ENCODE results near the gene VRK3. TPM values are rescaled to one million over a fixed set of nuclear protein-coding genes. Genes with fewer than 3 reads are reported as not detected.

Gene VRK3
- polyA plus RNA-seq, 12 donors: 15.8 to 31.7 (median 19.8) TPM; not detected in 1

GRCh38 chr19:50036908-50037307, 11.7 kb upstream of the VRK3 start:
- no peak for DNase-seq

DNA sequence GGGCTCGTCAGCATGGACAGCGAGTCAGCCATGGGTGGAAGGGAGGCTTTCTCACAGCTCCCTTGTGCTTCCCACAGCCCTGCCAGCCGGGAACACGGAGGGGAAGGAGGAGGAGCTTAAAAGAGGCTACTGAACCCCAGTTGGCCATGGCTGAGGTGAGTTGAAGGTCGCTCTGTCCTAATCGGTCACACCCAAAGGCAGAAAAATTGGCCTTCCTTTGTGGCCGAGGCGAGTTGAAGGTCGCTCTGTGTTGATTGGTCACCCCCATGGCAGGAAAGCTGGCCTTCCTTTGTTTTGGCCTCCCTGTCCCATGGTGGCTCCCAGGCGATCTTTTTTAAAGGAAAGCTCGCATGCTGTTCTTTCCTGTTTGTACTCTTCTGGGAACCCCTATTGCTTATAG, 5.8 kb upstream of the VRK3 start:
- DNase-seq: no peak

GRCh38 chr19:50030225-50030624, 5.1 kb upstream of the VRK3 start:
- DNase-seq: no peak

DNA sequence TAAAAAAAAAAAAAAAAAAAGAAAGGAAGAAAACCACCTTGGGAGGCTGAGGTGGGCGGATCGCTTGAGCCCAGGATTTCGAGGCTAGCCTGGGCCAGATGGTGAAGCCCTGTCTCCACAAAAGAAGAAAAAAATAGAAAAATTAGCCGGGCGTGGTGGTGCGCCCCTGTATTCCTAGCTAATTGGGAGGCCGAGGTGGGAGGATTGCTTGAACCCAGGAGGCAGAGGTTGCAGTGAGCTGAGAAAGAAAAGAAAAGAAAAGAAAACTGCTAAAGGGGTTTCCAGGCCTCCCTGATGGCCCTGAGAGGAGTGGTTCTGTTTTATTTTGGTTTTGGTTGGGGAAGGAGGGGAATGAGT, 1.4 kb upstream of the VRK3 start:
- no peak for DNase-seq

DNA sequence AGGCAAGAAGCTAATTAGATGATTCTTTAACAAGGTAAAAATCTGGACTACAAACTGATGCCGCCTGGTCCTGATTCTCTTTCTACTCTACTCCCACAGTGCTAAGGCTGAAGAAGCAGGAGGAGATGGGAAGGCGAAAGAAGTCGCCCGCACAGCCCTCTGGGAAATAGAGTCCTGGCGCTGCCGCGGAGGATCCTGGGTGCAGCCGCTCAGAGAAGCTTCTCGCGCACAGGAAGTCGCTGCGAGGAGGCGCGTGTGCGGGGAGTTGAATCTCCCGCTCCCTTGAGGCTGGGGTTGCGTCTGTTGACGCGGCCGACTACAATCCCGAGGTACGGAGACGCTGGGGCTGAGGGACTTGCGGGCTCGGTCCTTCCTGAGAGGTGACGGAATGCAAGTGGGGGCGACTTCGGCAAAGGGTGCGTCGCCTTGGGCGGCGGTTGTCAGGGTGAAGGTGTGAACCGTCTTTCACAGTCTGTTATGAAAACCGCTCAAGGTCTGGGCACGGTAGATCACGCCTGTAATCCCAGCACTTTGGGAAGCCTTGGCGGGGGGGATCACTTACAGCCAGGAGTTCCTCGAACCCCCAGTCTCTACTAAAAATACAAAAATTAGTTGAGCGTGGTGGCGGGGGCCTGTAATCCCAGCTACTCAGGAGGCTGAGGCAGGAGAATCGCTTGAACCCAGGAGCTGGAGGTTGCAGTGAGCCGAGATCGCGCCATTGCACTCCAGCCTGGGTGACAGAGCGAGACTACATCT, 800 bp upstream of the VRK3 start, which contains the start of gene ZNF473:
ZNF473 (plus strand) TSS at position 212 of the 756 bp plus-strand sequence. CDS start 5,078 bp downstream, outside the sequence.
- DNase-seq: no peak

DNA sequence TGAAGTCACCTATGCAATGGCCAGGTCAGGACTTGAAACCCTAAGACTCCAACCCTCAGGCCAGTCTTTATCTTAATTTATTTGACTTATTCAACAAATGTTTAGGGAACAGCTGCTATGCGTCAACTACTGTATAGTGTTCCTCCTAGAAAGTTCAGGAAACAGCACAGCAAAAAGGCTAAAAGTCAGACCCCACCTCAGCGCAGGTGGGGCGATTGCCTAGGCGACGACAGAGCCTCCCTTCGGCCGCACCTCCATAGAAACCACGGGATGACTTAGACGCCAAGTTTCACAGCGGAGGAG, 502 bp downstream of the VRK3 start:
- no peak for DNase-seq

DNA sequence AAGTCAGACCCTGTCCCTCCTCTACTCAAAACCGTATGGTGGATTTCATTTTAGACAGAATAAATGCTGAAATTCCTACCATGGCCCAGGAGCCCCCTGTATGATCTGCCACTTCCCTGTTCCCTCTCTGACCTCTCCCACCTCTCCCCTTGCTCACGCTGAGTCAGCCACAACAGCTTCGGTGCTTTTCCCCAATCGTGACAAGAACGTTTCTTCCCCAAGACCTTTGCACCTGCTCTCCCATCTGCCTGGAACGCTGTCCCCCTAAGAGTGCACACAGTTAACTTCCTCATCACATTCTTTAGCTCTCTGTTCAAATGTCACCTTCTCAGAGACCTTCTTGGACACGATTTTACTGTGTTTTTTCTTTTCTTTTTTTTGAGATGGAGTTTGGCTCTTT, 2.3 kb downstream of the VRK3 start:
- no peak for DNase-seq

DNA sequence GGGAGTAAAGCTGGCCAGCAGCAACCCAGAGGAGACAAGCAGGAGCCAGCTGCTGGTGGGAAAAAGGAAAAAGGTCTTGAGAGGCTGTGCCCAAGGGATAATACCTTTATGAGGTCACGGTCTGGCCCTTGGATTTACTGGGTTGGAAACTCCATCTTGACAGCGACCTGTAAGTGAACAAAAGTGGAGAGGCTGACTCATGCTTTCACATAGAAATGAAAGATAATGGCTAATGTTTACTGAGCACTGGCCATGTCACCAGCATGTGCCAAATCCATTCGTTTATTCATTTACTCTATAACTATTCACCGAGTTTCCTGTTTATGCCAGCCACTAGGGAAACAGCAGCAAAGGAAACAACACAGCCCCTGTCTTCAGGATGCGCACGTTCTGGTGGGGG, 4.7 kb downstream of the VRK3 start:
- DNase-seq: no peak

DNA sequence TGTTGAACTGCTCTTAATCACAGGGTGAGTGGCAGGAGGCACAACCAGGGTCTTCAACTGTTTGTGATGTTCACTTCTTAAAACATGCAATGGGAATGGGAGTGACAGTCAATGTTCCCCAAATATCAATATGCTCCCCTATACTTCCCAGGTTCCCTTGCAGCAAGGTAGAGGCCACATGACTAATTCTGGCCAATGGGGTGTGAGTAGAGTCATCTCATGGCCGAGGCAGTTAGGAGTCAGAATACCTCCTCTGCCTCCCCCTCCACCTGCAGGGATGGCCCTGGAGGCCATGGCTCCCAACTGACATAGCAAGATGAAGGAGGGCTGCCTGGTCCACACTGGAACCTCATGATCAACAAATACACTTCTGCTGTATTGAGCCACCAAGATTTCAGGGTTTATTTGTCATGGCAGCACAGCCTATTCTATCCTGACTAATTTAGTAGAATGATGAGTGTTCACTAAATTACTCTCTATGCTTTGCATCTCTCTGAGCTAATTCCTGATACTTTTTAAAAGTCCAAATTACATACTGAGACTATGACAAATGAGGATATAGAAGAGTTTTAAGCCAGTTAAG, 8.9 kb downstream of the VRK3 start:
- no peak for DNase-seq

- DNase-seq: no peak
Observed at GRCh38 chr19:50008532-50008931, 16.6 kb downstream of the VRK3 start.

DNA sequence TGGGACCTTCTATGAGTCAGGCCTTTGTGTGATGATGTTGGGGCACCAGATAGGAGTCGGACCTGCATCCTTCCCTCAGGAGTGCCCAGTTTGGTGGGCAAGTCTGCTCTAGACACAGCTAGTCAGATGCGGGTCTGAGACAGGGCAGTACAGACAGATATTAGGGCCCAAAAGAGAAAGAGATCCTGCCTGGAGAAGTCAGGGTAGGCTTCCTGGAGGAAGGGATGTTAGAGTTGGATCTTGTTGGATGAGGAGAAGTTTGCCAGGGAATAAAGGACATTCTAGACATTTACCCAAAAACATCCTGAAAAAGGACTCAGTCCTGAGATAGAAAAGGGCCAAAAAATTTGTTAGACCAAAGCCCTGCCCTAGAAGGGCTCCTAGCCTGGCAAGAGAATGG, 17.2 kb downstream of the VRK3 start:
- DNase-seq: no peak

DNA sequence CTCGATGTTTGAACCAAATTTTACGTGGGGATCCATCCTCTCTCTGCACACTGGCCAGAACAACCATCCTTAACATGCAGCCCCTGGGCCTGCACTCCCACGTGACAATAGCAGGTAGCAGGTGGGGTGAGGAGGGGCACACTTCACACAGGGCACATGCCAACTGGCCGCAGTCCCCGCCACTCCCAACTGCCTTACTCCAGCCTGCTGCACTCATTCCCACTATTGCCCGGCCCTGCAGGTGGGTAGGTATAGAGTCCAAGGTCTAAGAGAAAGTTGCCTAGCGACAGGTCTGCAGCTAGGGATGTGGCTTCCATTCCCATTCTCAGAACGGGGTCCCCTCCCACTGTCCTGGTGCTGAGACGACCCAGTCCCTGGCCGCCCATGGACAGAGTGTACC, 18.0 kb downstream of the VRK3 start:
- DNase-seq: no peak

- DNase-seq: no peak
Observed at GRCh38 chr19:50005428-50005827, 19.7 kb downstream of the VRK3 start.

DNA sequence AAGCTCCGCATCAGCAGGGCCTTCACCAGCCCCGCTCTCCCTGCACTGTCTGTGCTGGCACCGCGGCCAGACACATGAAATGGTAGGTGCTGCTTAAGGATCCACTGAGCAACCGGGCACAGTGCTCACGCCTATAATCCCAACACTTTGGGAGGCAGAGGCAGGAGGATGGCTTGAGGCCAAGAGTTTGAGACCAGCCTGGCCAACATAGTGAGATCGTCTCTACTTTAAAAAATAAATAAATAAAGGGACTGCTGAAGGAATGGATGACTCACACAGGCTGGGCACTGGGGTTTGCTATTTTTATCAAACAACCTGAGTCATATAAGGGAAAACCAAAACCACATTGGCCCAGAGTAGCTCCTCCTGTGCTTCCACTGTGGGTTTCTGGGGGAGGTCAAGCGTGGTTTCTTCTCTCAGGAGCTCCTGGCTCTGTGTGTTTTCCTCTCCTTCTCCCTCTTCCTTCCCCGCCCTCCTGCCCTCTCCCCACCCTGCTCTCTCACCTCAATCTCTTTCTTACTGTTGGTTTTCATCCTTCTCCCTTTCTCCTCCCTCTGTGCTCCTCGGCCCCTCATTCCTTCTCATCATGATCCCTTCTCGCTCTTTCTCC, 21.3 kb downstream of the VRK3 start:
- DNase-seq: no peak

DNA sequence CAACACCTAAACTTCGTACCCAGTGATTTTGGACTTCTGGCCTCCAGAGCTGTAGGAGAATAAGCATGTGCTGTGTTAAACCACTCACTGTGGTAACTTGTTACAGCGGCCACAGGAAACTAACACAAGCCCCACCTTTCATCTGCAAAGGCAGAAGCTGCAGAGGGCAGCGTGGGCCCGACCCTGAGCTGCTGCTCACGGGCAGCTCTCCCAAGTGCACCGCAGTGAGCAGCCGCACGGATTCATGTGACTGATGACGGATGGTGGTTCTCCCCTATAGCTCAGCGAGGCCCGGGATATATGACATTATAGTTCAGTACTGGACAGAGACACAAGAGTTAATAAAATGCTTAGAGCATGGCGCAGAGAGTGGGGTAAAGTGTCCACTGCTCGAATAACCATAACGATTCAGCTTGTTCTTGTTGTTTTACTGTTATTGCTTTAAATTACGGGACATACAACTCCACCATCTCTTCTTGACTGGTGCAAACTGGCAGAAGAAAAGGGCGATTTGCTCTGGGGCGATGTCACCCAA, 21.9 kb downstream of the VRK3 start:
- no peak for DNase-seq

DNA sequence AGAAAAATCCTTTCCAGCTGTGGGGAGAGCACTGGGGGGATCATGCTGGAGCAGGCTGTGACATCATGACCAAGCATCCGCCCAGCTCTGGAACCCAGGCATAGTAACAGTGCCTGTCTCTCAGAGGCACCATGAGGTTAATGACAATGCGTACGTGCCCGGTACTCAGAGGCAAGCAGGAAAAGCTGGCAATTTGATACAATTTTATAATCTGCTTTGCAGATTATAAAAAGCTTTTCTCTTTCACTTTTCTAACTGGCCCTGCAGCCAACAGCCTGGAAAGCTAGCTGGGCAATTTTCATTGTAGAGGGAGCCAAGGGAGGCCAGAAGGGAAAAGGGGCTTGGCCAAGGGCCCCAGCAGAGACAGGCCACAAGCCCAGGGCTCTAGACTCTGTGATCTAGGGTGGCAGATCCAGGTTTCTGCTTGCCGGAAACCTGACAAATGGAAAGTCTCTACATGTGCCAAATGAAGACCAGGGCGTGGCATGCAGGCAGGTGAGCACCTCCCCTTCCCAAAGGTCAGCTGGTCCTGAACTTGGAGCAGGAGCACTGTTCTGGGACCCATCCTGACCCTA, 22.7 kb downstream of the VRK3 start:
- no peak for DNase-seq

- DNase-seq: no peak
Observed at GRCh38 chr19:50001775-50002174, 23.4 kb downstream of the VRK3 start.

DNA sequence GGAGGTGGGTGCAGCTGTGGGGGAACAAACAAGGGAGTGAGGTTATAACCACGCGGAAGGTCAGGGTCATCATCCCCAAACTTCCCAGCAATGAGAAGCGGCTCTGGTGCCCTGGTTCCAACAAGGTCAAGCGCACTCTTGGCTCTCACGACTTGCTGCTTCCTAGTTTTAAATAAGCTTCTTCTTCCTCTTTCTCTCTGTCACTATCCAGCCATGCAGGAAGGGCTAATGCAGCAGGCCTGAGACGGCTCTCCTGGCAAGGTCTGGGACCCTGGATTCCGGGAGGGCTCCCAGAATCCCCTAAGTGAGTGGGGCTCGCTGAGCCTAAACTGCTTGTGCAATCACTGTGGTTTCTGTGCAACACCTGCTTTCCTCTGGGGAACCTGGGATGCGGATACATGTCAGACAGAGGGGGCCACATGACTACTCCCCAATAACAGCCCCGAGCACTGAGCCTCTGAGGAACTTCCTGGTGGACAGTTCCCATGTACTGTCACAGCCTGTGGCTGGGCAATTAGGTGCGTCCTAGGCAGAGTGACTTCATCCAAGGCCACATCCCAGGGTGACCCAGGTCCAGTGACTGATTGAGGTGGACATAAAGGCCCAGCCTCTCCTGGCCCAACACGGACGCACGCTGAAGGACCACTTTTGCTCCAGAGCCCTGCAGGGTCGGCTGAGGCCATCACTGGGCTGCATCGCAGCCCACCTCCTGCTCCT, 24.2 kb downstream of the VRK3 start:
- DNase-seq: no peak

DNA sequence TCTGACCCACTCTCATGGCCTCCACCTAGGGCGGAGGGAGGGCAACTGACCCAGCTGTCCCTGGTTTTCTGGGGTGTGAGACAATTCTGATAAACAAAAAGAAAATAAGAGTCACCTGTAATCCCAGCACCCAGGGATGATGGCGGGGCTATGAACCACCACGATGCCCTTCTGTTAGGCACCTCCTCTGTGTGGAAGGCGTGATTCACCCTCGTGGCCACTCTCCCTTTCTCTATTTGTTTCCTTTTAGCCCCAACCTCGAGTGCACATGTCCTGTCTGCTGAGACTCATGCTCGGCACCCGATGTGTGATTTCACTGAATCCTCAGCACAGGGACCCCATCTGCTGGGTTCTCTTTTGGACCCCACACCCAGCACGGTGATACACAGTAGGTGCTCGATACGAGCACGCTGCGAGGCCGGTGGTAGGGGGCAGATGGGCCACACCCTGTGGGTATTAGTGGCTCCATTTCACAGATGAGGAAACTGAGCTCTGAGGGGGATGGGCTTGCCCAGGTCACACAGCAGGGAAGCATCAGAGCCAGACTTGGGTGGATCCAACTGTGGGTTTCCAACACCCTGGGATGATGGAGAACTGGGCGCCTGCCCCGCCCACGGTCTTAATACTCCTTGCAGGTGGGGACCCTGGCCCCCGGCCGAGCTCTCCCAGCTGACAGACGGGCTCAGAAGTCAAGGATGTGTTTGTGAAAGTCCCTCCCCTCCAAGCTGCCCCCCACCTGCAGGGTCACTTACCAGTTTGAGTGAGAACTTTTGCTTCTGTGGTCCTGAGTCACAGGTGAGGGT, 24.9 kb downstream of the VRK3 start:
- DNase-seq: no peak

GRCh38 chr19:49999371-50000010, 25.7 kb downstream of the VRK3 start:
- no peak for DNase-seq

DNA sequence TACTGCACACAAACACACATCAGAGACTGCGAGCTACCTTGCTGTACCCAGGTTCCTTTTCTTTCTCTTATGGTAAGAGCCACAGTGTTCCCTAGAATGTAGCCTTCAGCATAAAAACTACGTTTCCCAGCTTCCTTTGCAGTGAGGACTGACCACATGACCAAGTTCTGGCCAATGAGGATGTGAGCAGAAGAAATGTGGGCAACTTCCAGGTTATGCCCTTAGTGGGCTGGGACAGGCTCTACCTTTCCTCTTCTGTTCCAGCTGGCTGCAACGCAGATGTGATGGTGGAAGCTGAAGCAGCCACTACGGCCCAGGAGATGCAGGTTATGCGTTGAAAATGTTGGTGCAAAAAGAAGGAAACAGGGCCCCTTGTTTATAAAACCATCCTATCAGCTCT, 27.5 kb downstream of the VRK3 start:
- DNase-seq: no peak

Measured in muscle of arm (tissue), 12 donors.